WTC11 (cell line): ENCODE measurements around the gene GATAD2A. TPM values are rescaled to one million over a fixed set of nuclear protein-coding genes. Genes with fewer than 3 reads are reported as not detected.

ENCODE experiments used
- ATAC-seq: fragments of 200-7000 bp; cut with Tn5 transposase; 2 replicates; pipeline ENCODE4 v1.10.0; 2021; ENCODE audit warnings: mild to moderate bottlenecking, moderate library complexity
- CTCF ChIA-PET: fragments of 300-600 bp; sonication (Branson Sonifier 250); formaldehyde crosslinking; loops from one replicate; lab custom pipeline; 2021; ENCODE audit warnings: antibody characterized with exemption; lab: Charles Lee
- POLR2A ChIA-PET: fragments of 350-600 bp; sonication (Branson Sonifier 250); formaldehyde crosslinking; loops from one replicate; lab custom pipeline; 2021; ENCODE audit warnings: antibody characterized with exemption; lab: Charles Lee
- DNase-seq: peaks from one replicate; pipeline ENCODE4 v3.0.0; 2021; ENCODE audit warnings: low spot score
- H3K27ac Mint-ChIP-seq: 2 replicates; pipeline ENCODE4 v1.8.0; 2021; ENCODE audit warnings: mixed read lengths
- H3K27me3 Mint-ChIP-seq: 2 replicates; pipeline ENCODE4 v1.8.0; 2021; ENCODE audit warnings: low read depth, mild to moderate bottlenecking, moderate library complexity, mixed read lengths
- H3K36me3 Mint-ChIP-seq: 2 replicates; pipeline ENCODE4 v1.8.0; 2021; ENCODE audit warnings: mixed read lengths
- H3K4me1 Mint-ChIP-seq: 2 replicates; pipeline ENCODE4 v1.8.0; 2022; ENCODE audit warnings: mixed read lengths
- H3K4me3 Mint-ChIP-seq: 2 replicates; pipeline ENCODE4 v1.8.0; 2021; ENCODE audit warnings: mild to moderate bottlenecking, moderate library complexity, mixed read lengths
- H3K9me3 Mint-ChIP-seq: 2 replicates; pipeline ENCODE4 v1.8.0; 2021; ENCODE audit warnings: mixed read lengths
- AFF4 ChIP-seq: sonication (generic); formaldehyde crosslinking; IDR thresholded peaks from 2 replicates; pipeline ENCODE4 v1.8.1; 2023; ENCODE audit warnings: mild to moderate bottlenecking, missing genetic modification reagents, borderline replicate concordance
- ARID4B ChIP-seq: sonication (generic); formaldehyde crosslinking; IDR thresholded peaks from 2 replicates; pipeline ENCODE4 v1.8.0; 2023; ENCODE audit warnings: missing genetic modification reagents, mild to moderate bottlenecking, borderline replicate concordance
- CREM ChIP-seq: sonication (generic); formaldehyde crosslinking; IDR thresholded peaks from 2 replicates; pipeline ENCODE4 v1.8.1; 2022; ENCODE audit warnings: mild to moderate bottlenecking, missing genetic modification reagents, moderate library complexity
- HMGA2 ChIP-seq: fragments of 250-450 bp; sonication (Bioruptor Pico); IDR thresholded peaks from 2 replicates; pipeline ENCODE4 v1.4.0; 2021; ENCODE audit warnings: mild to moderate bottlenecking, moderate library complexity
- OVOL2 ChIP-seq: fragments of 250-450 bp; sonication (Bioruptor Pico); IDR thresholded peaks from 2 replicates; pipeline ENCODE4 v1.9.0; 2021; ENCODE audit warnings: mild to moderate bottlenecking, borderline replicate concordance
- PRRX2 ChIP-seq: fragments of 250-450 bp; sonication (Bioruptor Pico); IDR thresholded peaks from 2 replicates; pipeline ENCODE4 v1.8.0; 2021; ENCODE audit warnings: mild to moderate bottlenecking
- RORB ChIP-seq: fragments of 250-450 bp; sonication (Bioruptor Pico); IDR thresholded peaks from 2 replicates; pipeline ENCODE4 v1.9.0; 2021; ENCODE audit warnings: mild to moderate bottlenecking
- SMAD4 ChIP-seq: sonication (generic); formaldehyde crosslinking; IDR thresholded peaks from 2 replicates; pipeline ENCODE4 v1.8.0; 2022; ENCODE audit warnings: mild to moderate bottlenecking, missing genetic modification reagents
- SOX15 ChIP-seq: fragments of 250-450 bp; sonication (Bioruptor Pico); IDR thresholded peaks from 2 replicates; pipeline ENCODE4 v1.9.0; 2021; ENCODE audit warnings: mild to moderate bottlenecking
- TCF7 ChIP-seq: sonication (generic); formaldehyde crosslinking; IDR thresholded peaks from 2 replicates; pipeline ENCODE4 v1.8.0; 2022; ENCODE audit warnings: mild to moderate bottlenecking, low read depth, missing genetic modification reagents, moderate library complexity
- TP53 ChIP-seq: sonication (generic); formaldehyde crosslinking; IDR thresholded peaks from 2 replicates; pipeline ENCODE4 v1.8.1; 2023; ENCODE audit warnings: mild to moderate bottlenecking, missing genetic modification reagents
- USF2 ChIP-seq: sonication (generic); formaldehyde crosslinking; IDR thresholded peaks from 2 replicates; pipeline ENCODE4 v1.8.1; 2023; ENCODE audit warnings: mild to moderate bottlenecking, missing genetic modification reagents, moderate library complexity
- ZBTB21 ChIP-seq: sonication (generic); formaldehyde crosslinking; IDR thresholded peaks from 2 replicates; pipeline ENCODE4 v1.8.1; 2023; ENCODE audit warnings: mild to moderate bottlenecking, missing genetic modification reagents, borderline replicate concordance
- ZNF317 ChIP-seq: sonication (generic); formaldehyde crosslinking; IDR thresholded peaks from 2 replicates; pipeline ENCODE4 v1.8.1; 2023; ENCODE audit warnings: low read depth, mild to moderate bottlenecking, moderate library complexity, missing genetic modification reagents, borderline replicate concordance
- ZNF423 ChIP-seq: fragments of 250-450 bp; sonication (Bioruptor Pico); IDR thresholded peaks from 2 replicates; pipeline ENCODE4 v2.1.2; 2022; ENCODE audit warnings: mild to moderate bottlenecking, moderate library complexity
- ZNF671 ChIP-seq: fragments of 250-450 bp; sonication (Bioruptor Pico); IDR thresholded peaks from 2 replicates; pipeline ENCODE4 v1.8.0; 2021; ENCODE audit warnings: mild to moderate bottlenecking
- total RNA-seq: library from RNA; stranded (reverse); gene quantifications from 3 replicates; pipeline ENCODE4 v1.2.3, GENCODE V29; 2021
- TF ChIP-seq, protein P1 (sequence below): sonication (generic); formaldehyde crosslinking; IDR thresholded peaks from 2 replicates; pipeline ENCODE4 v1.8.0; 2022; ENCODE audit warnings: mild to moderate bottlenecking, missing genetic modification reagents
- TF ChIP-seq, protein P2 (sequence below): fragments of 250-450 bp; sonication (Bioruptor Pico); IDR thresholded peaks from 2 replicates; pipeline ENCODE4 v1.9.0; 2021; ENCODE audit warnings: moderate library complexity, mild to moderate bottlenecking, inconsistent platforms, borderline replicate concordance

GATAD2A gene
- total RNA-seq, 1 experiment from 2014 or later, result 209 TPM

DNA sequence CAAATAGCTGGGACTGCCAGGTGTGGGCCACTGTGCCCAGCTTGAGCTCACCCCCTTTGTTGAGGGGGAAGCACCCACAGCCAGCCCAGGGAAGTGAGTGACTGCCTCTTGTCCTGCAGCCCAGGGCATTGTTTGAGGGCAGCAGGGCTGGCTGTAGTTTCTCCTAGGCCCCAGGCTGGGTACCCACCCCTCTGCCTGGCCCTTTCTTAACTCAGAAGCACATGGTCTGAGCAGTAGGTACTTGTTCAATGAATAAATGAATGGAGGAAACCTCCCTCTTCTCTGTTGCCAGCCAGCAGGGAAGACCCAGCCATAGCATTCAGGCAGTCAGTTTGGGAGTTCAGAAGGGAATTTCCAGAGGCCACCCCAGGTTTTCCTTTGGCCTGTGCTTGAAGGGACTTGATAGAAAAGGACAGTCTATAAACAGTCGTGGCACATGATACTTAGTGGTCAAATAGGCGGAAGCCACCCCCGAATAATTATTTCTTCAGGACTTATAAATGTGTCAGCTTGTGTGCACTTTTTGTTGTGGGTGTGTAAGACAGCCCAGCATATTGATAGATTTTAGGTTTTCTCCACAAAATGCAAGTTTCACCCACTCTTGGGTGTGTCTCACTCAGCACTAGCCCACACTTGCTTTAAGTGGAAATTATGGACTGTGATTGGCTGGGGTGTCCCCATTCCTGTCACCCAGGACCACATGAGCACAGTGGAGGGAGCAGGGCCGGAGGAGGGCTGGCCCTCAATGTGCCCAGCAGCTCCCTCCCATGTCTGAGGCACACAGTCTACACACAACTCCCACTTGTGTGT, 33.1 kb downstream of the GATAD2A start:
- no peak for ATAC-seq
- peaks cover 11% of the 10 kb centered on the region for H3K4me1 Mint-ChIP-seq
- TF ChIP-seq ARID4B (CRISPR knock-in tag) (no peak), AFF4 (CRISPR knock-in tag) (no peak), ZBTB21 (no peak), HMGA2 (CRISPR knock-in tag) (no peak), PRRX2 (CRISPR knock-in tag) (no peak), RORB (CRISPR knock-in tag) (no peak), ZNF317 (CRISPR knock-in tag) (no peak), ZNF671 (CRISPR knock-in tag) (no peak), ZNF423 (CRISPR knock-in tag) (no peak), TP53 (no peak), USF2 (no peak), CREM (CRISPR knock-in tag) (no peak), SOX15 (CRISPR knock-in tag) (no peak), TCF7 (no peak), SMAD4 (no peak), OVOL2 (no peak)
- TF ChIP-seq, protein P1, sequence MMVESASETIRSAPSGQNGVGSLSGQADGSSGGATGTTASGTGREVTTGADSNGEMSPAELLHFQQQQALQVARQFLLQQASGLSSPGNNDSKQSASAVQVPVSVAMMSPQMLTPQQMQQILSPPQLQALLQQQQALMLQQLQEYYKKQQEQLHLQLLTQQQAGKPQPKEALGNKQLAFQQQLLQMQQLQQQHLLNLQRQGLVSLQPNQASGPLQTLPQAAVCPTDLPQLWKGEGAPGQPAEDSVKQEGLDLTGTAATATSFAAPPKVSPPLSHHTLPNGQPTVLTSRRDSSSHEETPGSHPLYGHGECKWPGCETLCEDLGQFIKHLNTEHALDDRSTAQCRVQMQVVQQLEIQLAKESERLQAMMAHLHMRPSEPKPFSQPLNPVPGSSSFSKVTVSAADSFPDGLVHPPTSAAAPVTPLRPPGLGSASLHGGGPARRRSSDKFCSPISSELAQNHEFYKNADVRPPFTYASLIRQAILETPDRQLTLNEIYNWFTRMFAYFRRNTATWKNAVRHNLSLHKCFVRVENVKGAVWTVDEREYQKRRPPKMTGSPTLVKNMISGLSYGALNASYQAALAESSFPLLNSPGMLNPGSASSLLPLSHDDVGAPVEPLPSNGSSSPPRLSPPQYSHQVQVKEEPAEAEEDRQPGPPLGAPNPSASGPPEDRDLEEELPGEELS, result no peak
- TF ChIP-seq, protein P2, sequence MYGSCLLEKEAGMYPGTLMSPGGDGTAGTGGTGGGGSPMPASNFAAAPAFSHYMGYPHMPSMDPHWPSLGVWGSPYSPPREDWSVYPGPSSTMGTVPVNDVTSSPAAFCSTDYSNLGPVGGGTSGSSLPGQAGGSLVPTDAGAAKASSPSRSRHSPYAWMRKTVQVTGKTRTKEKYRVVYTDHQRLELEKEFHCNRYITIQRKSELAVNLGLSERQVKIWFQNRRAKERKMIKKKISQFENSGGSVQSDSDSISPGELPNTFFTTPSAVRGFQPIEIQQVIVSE, result no peak
- TF ChIP-seq, all 79 proteins: peak for 0
- Mint-ChIP-seq H3K36me3 (peaks cover 8% of the 10 kb centered on the region), H3K9me3 (no peaks in the 10 kb centered on the region), H3K27ac (peak overlapping the region; percentile 29), H3K4me3 (no peak overlapping the region), H3K27me3 (no peaks in the 10 kb centered on the region)
- no peak for DNase-seq
- ChIA-PET POLR2A (no interaction called here), CTCF (no interaction called here)
